SU-DHL-6 (cell line): ENCODE measurements around the gene PTPRG.

Experiments
- EZH2phosphoT487 ChIP-seq: fragments of 200-600 bp; sonication (generic), shearing (Covaris generic); conservative IDR thresholded peaks from 2 replicates; pipeline ENCODE4 v1.6.1; 2018; ENCODE audit warnings: mild to moderate bottlenecking, antibody characterized with exemption, low read length, moderate library complexity, mixed read lengths
- TF ChIP-seq, protein P1 (sequence below): fragments of 200-600 bp; sonication (generic); IDR thresholded peaks from one replicate; pipeline ENCODE4 v1.5.1; 2017; ENCODE audit warnings: antibody characterized with exemption, mild to moderate bottlenecking, low read length, moderate library complexity; ENCODE audit not compliant: insufficient read depth, poor library complexity, severe bottlenecking

DNA sequence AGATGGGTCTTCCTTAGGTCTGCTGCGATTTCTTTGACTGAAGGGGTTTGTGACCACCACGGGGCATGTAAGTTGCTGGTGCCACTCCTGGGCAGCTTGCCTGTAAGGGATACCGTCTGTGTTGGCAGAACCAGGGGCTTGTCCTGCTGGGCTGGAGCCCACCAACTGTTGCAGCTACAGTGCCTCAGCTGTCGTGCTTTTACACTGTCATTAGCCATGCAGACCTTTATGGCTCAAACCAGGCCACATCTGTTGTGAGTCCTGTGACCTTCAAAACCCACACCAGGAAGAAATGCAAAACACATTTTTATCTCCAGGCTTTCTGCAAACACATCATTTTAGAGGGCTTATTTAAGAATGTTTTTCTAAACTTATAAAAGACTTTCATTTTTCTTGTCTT is 168.7 kb downstream of the PTPRG start:
- TF ChIP-seq, protein P1, sequence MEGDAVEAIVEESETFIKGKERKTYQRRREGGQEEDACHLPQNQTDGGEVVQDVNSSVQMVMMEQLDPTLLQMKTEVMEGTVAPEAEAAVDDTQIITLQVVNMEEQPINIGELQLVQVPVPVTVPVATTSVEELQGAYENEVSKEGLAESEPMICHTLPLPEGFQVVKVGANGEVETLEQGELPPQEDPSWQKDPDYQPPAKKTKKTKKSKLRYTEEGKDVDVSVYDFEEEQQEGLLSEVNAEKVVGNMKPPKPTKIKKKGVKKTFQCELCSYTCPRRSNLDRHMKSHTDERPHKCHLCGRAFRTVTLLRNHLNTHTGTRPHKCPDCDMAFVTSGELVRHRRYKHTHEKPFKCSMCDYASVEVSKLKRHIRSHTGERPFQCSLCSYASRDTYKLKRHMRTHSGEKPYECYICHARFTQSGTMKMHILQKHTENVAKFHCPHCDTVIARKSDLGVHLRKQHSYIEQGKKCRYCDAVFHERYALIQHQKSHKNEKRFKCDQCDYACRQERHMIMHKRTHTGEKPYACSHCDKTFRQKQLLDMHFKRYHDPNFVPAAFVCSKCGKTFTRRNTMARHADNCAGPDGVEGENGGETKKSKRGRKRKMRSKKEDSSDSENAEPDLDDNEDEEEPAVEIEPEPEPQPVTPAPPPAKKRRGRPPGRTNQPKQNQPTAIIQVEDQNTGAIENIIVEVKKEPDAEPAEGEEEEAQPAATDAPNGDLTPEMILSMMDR = no peak
- no peak for TF ChIP-seq EZH2phosphoT487
